Activated CD8-positive, alpha-beta memory T cell treated with anti-CD3 and anti-CD28 coated beads for 48 hours (primary cell): ENCODE measurements around the gene FAM236A.
"Not testable (repeated sequence)": the region's sequence is repeated elsewhere in the genome, so short reads cannot be mapped to it uniquely, and the experiment has no call there.

Source experiments
- DNase-seq, 3 experiments: peaks; one replicate each; pipeline ENCODE4 v3.0.0-alpha.2; 2020; ENCODE audit warnings: low read depth in 2 of 3, low spot score in 2 of 3

The FAM236A gene

DNA sequence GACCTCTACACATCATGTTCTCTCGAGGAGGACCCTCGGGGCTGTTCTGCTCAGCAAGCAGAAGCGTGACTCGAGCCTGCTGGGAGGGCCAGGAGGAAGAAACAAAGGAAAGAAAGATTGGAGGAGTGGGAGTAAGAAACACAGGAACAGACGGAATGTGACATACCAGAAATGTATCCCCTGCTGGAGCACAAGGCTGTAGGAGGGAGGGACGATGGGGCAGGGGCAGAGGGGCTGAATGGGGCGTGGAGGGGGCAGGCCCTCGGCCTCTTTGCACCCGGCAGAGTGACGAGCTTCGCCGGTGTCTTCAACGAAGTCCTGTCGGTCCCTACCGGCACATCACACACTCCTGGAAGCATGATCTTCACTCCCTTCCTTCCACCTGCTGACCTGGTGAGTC, at the start of gene FAM236A:
FAM236A (plus strand) TSS at position 301 of the 400 bp plus-strand sequence; CDS start at position 358, 57 bp downstream.
- not testable (repeated sequence) for DNase-seq

DNA sequence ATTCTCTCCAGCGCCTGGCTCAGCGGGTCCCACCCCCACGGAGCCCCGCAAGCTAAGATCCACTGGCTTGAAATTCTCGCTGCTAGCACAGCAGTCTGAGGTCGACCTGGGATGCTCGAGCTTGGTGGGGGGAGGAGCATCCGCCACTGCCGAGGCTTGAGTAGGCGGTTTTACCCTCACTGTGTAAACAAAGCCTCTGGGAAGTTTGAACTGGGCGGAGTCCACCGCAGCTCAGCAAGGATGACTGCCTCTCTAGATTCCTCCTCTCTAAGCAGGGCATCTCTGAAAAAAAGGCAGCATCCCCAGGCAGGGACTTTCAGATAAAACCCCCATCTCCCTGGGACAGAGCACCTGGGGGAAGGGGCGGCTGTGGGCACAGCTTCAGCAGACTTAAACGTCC, 48.3 kb upstream of the FAM236A start:
- DNase-seq: not testable (repeated sequence)

DNA sequence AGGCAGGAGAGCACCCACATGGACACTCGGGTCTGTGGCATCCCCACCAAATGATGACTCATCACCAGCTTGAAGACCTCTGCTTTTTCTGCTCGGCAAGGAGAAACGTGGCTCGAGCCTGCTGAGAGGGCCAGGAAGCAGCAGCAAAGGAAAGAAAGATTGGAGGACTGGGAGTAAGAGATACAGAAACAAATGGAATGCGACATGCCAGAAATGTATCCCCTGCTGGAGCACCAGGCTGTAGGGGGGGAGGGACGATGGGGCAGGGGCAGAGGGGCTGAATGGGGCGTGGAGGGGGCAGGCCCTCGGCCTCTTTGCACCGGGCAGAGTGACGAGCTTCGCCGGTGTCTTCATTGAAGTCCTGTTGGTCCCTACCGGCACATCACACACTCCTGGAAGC, 25.7 kb upstream of the FAM236A start, which contains the start of gene FAM236C:
FAM236C (plus strand) TSS at position 301 of the 400 bp plus-strand sequence. CDS start 100 bp downstream, outside the sequence.
- not testable (repeated sequence) for DNase-seq

DNA sequence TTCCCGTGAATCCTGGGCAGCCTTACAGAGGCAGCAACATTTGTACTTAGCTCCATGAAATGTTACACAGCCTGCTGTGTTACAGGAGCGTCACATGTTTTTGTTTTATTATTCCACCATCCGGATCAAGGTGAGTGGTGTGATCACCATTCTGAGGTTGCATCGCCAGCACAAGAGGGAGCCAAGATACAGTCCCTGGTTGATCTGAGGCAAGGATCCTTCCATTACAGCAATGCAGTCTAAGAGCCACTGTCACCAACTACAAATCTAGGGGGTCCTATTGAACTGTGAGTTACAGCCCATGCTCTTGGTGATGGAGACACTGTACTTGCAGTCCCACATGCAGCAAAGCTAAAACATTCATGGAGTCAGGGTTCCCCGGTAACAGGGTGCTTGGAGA, 21.9 kb upstream of the FAM236A start:
- not testable (repeated sequence) for DNase-seq

DNA sequence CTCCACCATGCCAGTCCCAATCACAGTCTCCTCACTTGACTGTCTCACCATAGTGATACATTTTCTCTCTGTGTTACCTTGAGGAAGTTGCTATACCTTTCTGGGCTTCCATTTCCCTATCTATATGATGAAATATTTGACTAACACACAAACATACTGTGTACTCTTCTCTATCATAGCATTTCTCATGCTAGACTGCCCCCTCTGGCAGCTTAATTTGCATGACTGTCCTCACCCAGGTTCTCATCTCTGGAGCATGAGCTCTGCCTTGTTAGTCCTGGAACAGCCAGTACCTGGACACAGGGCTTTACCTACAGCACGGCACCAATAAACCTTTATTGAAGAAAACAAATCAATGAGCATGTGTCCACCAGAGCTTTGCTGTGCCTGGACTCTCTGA, 5.7 kb upstream of the FAM236A start:
- DNase-seq: not testable (repeated sequence)

DNA sequence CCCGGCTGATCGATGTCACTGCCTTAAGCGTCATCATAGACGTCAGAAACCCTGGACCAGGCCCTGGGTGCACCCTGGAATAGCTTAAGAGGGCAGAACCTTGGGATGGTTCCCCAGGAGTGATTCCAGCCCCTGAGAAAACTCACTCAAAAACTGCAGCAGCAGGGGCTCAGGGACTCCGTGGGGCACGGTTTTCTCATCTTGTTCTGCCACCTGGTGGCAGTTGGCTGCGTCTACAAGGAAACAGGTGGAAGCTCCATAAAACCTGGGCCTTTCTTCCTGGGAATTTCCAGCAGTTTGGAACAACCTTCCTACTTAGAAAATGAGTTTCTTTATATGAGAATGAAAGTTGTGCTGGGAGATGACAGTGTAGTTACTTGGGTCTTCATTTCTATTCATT, 1.6 kb upstream of the FAM236A start:
- DNase-seq: not testable (repeated sequence)

DNA sequence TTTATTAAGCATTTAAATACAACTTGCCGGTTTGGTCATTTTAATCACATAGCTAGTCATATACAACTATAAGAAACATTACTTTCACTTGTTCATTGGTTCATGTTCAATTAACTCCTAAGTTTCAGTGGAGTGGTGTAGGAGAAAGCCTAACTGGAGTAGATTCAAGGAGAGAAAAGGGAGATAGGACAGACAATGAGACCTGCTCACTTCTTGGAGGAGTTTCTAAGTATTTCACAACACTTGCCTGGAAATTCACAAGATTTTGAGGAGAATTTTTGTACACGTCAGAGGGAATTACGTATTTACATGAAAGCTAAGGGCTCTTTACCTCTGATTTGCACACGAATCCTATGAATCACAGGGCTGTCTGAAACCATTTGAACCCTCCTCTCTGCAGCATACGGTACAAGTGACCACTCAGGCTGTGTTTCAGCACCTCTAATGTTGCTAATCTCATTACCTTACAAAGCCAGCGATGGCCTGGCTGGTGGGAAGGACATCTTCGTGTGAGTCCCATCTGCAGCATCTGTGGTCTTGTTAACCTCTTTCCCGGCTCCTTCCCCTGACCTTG, 1.0 kb upstream of the FAM236A start:
- not testable (repeated sequence) for DNase-seq

DNA sequence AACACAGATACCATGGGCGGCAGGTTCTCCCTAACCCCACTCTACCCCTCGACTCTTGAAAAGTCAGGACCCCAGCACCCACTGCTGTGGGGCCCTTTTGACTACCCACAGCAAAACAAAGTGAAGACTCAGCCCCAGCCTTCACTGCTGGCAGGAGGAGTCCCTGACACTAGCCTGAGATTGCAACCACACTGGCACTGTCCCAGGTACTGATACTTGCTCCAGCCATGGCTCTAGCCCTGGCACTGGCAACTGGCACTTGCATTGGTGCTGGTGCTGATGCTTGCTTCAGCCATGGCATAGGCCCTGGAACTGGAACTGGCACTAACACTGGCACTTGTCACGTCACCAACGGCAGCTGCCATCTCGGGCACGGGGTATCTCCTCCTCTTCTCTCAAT, 4.3 kb downstream of the FAM236A start:
- DNase-seq: not testable (repeated sequence)

DNA sequence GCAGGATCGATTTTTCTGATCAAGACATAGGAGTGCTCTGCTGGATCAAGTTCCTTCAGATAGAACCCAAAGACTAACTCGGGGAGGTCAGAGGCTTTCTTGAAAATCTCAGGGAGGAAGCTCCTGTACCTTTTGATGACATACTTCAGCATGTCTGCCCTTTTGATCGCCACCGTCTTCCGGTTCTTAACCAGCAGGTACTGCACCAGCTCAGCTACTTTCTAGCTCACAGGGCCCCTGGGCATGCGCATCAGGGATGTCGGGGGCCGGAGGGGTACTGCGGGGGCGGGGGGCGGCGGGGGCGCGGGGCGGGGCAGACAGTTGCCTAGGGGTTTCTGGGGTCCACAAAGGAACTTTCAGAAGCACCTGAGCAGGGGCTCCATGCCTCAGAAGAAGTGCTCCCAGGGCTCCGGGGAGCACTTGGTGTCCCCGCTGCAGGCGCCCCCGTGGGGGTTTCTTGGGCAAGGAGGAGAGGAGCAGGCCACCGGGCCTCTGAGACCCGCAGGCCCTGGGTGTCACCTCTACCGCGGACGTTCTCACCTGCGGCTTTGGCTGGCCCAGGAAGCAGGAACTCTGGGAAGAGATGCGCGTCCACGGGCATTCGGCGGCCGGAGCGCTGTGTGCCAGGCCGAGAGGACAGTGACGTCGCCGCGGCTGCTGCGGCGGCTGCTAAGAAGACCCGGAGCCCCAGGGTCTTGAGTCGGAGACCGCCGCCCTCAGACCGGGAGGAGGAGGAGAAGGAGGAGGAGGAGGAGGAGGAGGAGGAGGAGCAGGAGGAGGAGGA, 5.2 kb downstream of the FAM236A start:
- not testable (repeated sequence) for DNase-seq

DNA sequence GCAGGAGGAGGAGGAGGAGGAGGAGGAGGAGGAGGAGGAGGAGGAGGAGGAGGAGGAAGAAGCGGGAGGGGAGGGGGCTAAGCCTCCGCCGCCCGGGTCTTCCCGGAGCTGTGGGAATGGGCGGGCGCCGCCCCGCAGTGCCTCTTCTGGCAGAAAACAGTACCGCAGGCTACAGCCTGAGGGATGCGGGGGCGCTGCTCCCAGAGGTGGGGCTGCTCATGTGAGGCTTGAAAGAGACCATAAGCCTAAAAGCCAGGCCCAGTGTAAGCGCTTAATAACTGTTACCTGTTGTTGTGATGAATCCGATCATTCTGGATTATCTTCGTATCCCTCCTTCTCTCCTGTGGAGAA, 5.8 kb downstream of the FAM236A start, which contains the start of gene DMRTC1:
DMRTC1 (minus strand) TSS at position 19 of the 351 bp plus-strand sequence. CDS start 68,143 bp downstream, outside the sequence.
- DNase-seq: not testable (repeated sequence)

DNA sequence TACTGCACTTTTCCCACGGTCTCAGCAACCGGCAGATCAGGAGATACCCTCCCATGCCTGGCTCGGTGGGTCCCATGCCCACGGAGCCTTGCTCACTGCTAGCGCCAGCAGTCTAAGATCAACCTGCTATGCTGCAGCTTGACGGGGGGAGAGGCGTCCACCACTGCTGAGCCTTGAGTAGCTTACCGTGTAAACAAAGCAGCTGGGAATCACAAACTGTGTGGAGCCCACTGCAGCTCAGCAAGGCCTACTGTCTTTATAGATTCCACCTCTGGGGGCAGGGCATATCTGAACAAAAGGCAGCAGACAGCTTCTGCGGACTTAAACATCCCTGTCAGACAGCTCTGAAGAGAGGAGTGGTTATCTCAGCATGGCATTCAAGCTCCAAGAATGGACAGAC, 22.0 kb downstream of the FAM236A start:
- not testable (repeated sequence) for DNase-seq

DNA sequence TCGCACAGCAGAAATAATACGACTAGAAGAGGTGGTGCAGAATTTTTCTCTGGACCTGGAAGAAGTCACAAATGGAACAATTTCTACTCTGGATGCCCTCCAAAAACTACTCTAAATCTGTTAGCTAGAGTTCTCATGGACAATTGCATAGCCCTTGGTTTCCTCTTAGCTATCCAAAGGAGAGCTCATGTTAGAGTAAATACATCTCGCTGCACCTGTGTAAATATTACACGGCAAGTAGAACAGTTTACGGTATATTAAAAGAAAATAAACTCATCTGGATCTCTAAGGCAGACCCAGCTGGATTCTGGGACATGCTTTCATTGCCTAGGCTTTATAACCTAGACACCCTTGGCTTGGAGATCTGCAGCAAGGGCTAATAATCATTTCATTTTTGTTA, 33.9 kb downstream of the FAM236A start:
- not testable (repeated sequence) for DNase-seq

DNA sequence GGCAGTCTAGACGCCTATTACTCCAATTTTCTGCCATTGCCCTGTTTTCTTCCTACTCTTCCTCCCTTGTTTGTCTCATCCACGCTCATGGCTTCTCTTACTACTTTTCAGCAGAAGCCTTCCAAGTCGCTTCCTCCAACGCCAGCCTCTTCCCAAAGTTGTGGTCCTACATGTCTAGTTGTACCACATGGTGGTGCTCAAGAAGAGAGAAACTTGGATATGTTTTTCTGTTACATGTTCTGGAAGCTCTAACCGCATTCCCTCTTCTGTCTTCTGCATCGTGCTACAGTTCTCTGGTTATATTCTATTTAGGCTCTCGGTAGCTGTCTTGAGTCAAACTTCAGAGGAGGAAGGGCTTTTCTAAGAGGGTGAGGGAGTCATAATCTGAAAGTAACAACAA, 36.9 kb downstream of the FAM236A start:
- DNase-seq: not testable (repeated sequence)

DNA sequence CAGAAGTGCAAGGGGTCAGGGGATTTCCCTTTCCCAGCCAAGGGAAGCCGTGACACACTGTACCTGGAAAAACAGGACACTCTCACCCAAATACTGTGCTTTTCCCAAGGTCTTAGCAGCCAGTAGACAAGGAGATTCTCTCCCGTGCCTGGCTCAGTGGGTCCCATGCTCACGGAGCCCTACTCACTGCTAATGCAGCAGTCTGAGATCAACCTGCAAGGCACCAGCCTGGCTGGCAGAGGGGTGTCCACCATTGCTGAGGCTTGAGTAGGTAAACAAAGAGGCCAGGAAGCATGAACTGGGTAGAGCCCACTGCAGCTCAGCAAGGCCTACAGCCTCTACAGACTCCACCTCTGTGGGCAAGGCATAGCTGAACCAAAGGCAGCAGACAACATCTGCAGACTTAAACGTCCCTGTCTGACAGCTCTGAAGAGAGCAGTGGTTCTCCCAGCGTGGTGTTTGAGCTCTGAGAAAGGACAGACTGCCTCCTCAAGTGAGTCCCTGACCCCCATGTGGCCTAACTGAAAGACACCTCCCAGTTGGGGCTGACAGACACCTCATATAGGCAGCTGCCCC, 43.0 kb downstream of the FAM236A start:
- DNase-seq: not testable (repeated sequence)
